Ovary (tissue), 3 donors: ENCODE measurements around the gene ARHGEF4.

Source experiments
- POLR2A ChIP-seq: fragments of 450-650 bp; IDR thresholded peaks from one replicate; pipeline ENCODE4 v1.6.1; 2017; ENCODE audit warnings: antibody characterized with exemption, mild to moderate bottlenecking, moderate library complexity
- TF ChIP-seq, protein P1 (sequence below), 3 donors: fragments of 450-650 bp in 2 of 3; fragments of 200-600 bp in 1 of 3; IDR thresholded peaks; one replicate each; pipeline versions ENCODE4 v1.5.1 to v1.8.0; 2016 to 2022; ENCODE audit warnings: antibody characterized with exemption in 3 of 3, mild to moderate bottlenecking in 1 of 3
- donor health status: DM: no; HTN: no; CAD: no.

- TF ChIP-seq, protein P1, sequence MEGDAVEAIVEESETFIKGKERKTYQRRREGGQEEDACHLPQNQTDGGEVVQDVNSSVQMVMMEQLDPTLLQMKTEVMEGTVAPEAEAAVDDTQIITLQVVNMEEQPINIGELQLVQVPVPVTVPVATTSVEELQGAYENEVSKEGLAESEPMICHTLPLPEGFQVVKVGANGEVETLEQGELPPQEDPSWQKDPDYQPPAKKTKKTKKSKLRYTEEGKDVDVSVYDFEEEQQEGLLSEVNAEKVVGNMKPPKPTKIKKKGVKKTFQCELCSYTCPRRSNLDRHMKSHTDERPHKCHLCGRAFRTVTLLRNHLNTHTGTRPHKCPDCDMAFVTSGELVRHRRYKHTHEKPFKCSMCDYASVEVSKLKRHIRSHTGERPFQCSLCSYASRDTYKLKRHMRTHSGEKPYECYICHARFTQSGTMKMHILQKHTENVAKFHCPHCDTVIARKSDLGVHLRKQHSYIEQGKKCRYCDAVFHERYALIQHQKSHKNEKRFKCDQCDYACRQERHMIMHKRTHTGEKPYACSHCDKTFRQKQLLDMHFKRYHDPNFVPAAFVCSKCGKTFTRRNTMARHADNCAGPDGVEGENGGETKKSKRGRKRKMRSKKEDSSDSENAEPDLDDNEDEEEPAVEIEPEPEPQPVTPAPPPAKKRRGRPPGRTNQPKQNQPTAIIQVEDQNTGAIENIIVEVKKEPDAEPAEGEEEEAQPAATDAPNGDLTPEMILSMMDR (IDR thresholded peaks at IDR 0.05) = no peak
- no peak for TF ChIP-seq POLR2A
Measured at GRCh38 chr2:131054488-131054887, 217.8 kb downstream of the ARHGEF4 start.
